ENCODE results near the gene CERS1.
A peak's percentile ranks its signal among the peaks of the same experiment; 100 is the strongest.

The CERS1 gene

GRCh38 chr19:18895824-18896341 lies at the start of gene CERS1:
CERS1 (minus strand) TSS chr19:18896158; CDS start chr19:18896072, 86 bp downstream.
- no peak for DNase-seq (ENCODE audit: low read depth)

GRCh38 chr19:18945297-18945696 lies 49.3 kb upstream of the CERS1 start:
- no peak for DNase-seq (ENCODE audit: low read depth)

- DNase-seq (ENCODE audit: low read depth): no peak
Measured at GRCh38 chr19:18943465-18943864, 47.5 kb upstream of the CERS1 start.

- no peak for DNase-seq (ENCODE audit: low read depth)
Measured at GRCh38 chr19:18942692-18943091, 46.7 kb upstream of the CERS1 start.

- no peak for DNase-seq (ENCODE audit: low read depth)
Measured at GRCh38 chr19:18941628-18942354, 45.8 kb upstream of the CERS1 start.

GRCh38 chr19:18940769-18941627 lies 45.0 kb upstream of the CERS1 start, which contains the start of gene HOMER3:
HOMER3 (minus strand) TSS chr19:18941217; CDS start chr19:18938982, 2,235 bp downstream.
- DNase-seq (ENCODE audit: low read depth): peak; percentile 1

GRCh38 chr19:18939922-18940768 lies 44.2 kb upstream of the CERS1 start:
- DNase-seq (ENCODE audit: low read depth): no peak

GRCh38 chr19:18939163-18939562 lies 43.2 kb upstream of the CERS1 start:
- no peak for DNase-seq (ENCODE audit: low read depth)

GRCh38 chr19:18933297-18933696 lies 37.3 kb upstream of the CERS1 start:
- no peak for DNase-seq (ENCODE audit: low read depth)

- no peak for DNase-seq (ENCODE audit: low read depth)
Measured at GRCh38 chr19:18932216-18932841, 36.4 kb upstream of the CERS1 start.

- DNase-seq (ENCODE audit: low read depth): no peak
Measured at GRCh38 chr19:18931316-18932162, 35.6 kb upstream of the CERS1 start.

GRCh38 chr19:18929311-18929710 lies 33.4 kb upstream of the CERS1 start:
- no peak for DNase-seq (ENCODE audit: low read depth)

- DNase-seq (ENCODE audit: low read depth): no peak
Measured at GRCh38 chr19:18928018-18928805, 32.3 kb upstream of the CERS1 start.

GRCh38 chr19:18924684-18925213 lies 28.8 kb upstream of the CERS1 start:
- DNase-seq (ENCODE audit: low read depth): no peak

- no peak for DNase-seq (ENCODE audit: low read depth)
Measured at GRCh38 chr19:18922228-18922985, 26.4 kb upstream of the CERS1 start.

- DNase-seq (ENCODE audit: low read depth): no peak
Measured at GRCh38 chr19:18921593-18921992, 25.6 kb upstream of the CERS1 start.

GRCh38 chr19:18920400-18920799 lies 24.4 kb upstream of the CERS1 start:
- DNase-seq (ENCODE audit: low read depth): no peak

GRCh38 chr19:18919900-18920214 lies 23.9 kb upstream of the CERS1 start:
- no peak for DNase-seq (ENCODE audit: low read depth)
